GM12891 (cell line): ENCODE data around the gene ACSF3.

Source experiments
- POLR2A ChIP-seq: IDR thresholded peaks from 2 replicates; pipeline ENCODE4 v1.6.1; 2011; ENCODE audit warnings: low read depth, low read length, control low read depth
- POLR2AphosphoS5 ChIP-seq: IDR thresholded peaks from 2 replicates; pipeline ENCODE4 v1.6.1; 2011; ENCODE audit warnings: low read depth, low read length, control low read depth
- SPI1 ChIP-seq: IDR thresholded peaks from 2 replicates; pipeline ENCODE4 v1.6.1; 2011; ENCODE audit warnings: low read depth, low read length, control low read depth
- TAF1 ChIP-seq: IDR thresholded peaks from 2 replicates; pipeline ENCODE4 v1.6.1; 2011; ENCODE audit warnings: low read depth, low read length, control low read depth

- TF ChIP-seq POLR2AphosphoS5 (no peak), TAF1 (no peak), POLR2A (no peak), SPI1 (no peak)
These were observed 99.4 kb downstream of the ACSF3 start for GRCh38 chr16:89192956-89193575.
